Mucosa of stomach (tissue), 1 donor: ENCODE results near the gene MAP7.

Experiments
- H3K27me3 ChIP-seq: one replicate; pipeline ENCODE4 v1.7.0; 2013; ENCODE audit warnings: mild to moderate bottlenecking, low read length; ENCODE audit not compliant: control insufficient read depth, insufficient read depth
- H3K36me3 ChIP-seq: one replicate; pipeline ENCODE4 v1.7.0; 2013; ENCODE audit warnings: low read length; ENCODE audit not compliant: control insufficient read depth, insufficient read depth
- H3K4me1 ChIP-seq: one replicate; pipeline ENCODE4 v1.7.0; 2013; ENCODE audit warnings: mild to moderate bottlenecking, low read length; ENCODE audit not compliant: control insufficient read depth, insufficient read depth
- H3K4me3 ChIP-seq: one replicate; pipeline ENCODE4 v1.7.0; 2013; ENCODE audit warnings: low read length
- H3K9ac ChIP-seq: one replicate; pipeline ENCODE4 v1.7.0; 2013; ENCODE audit warnings: mild to moderate bottlenecking, low read length, moderate library complexity
- H3K9me3 ChIP-seq: one replicate; pipeline ENCODE4 v1.7.0; 2013; ENCODE audit warnings: mild to moderate bottlenecking, low read length, moderate library complexity; ENCODE audit not compliant: control insufficient read depth
- donor health status: Pancreatic carcinoma.

Gene MAP7

GRCh38 chr6:136343275-136343674 lies 206.9 kb downstream of the MAP7 start:
- H3K4me1 ChIP-seq, result no peaks in the 10 kb centered on the region
- peaks cover 5% of the 10 kb centered on the region for H3K36me3 ChIP-seq
- no peak overlapping the region for H3K9ac ChIP-seq
- no peaks in the 10 kb centered on the region for H3K9me3 ChIP-seq
- no peak overlapping the region for H3K4me3 ChIP-seq
- H3K27me3 ChIP-seq, result no peaks in the 10 kb centered on the region

- H3K4me1 ChIP-seq, result no peaks in the 10 kb centered on the region
- no peak overlapping the region for H3K4me3 ChIP-seq
- H3K27me3 ChIP-seq, result no peaks in the 10 kb centered on the region
- H3K9ac ChIP-seq, result no peak overlapping the region
- peaks cover 5% of the 10 kb centered on the region for H3K36me3 ChIP-seq
- no peaks in the 10 kb centered on the region for H3K9me3 ChIP-seq
Observed at GRCh38 chr6:136341967-136342366, 208.3 kb downstream of the MAP7 start.

- no peaks in the 10 kb centered on the region for H3K9me3 ChIP-seq
- no peak overlapping the region for H3K4me3 ChIP-seq
- H3K9ac ChIP-seq, result no peak overlapping the region
- no peaks in the 10 kb centered on the region for H3K27me3 ChIP-seq
- no peaks in the 10 kb centered on the region for H3K4me1 ChIP-seq
- peaks cover 5% of the 10 kb centered on the region for H3K36me3 ChIP-seq
Observed at GRCh38 chr6:136341367-136341766, 208.9 kb downstream of the MAP7 start.

GRCh38 chr6:136338486-136338885 lies 211.7 kb downstream of the MAP7 start:
- H3K9ac ChIP-seq, result no peak overlapping the region
- no peaks in the 10 kb centered on the region for H3K9me3 ChIP-seq
- H3K27me3 ChIP-seq, result no peaks in the 10 kb centered on the region
- no peaks in the 10 kb centered on the region for H3K36me3 ChIP-seq
- H3K4me1 ChIP-seq, result peaks cover 8% of the 10 kb centered on the region
- H3K4me3 ChIP-seq, result no peak overlapping the region

- no peaks in the 10 kb centered on the region for H3K36me3 ChIP-seq
- no peaks in the 10 kb centered on the region for H3K9me3 ChIP-seq
- H3K9ac ChIP-seq, result no peak overlapping the region
- H3K4me3 ChIP-seq, result no peak overlapping the region
- H3K4me1 ChIP-seq, result peaks cover 8% of the 10 kb centered on the region
- no peaks in the 10 kb centered on the region for H3K27me3 ChIP-seq
Observed at GRCh38 chr6:136337606-136338005, 212.6 kb downstream of the MAP7 start.

DNA sequence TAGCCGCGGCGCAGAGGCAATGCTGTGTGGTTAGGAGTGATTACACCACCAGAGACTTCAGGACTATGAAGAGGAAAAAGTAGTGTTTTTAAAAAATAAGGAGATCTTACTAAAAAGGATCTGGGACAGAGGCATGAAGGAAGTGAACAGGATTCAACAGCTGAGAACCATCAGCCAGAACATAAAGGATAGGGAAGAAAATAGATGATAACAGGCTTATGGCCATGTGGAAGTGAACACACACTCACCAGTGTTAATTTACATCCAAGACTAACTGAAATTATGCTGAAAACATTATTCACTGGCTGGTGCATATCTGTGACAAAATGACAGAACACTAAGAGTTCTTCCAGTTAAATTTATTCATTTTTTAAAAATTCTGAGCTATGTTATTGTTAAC lies 213.1 kb downstream of the MAP7 start:
- Histone ChIP-seq H3K9ac (no peak overlapping the region), H3K27me3 (no peaks in the 10 kb centered on the region), H3K4me1 (peaks cover 8% of the 10 kb centered on the region), H3K36me3 (no peaks in the 10 kb centered on the region), H3K4me3 (no peak overlapping the region), H3K9me3 (no peaks in the 10 kb centered on the region)

GRCh38 chr6:136335736-136336363 lies 214.4 kb downstream of the MAP7 start:
- Histone ChIP-seq H3K27me3 (no peaks in the 10 kb centered on the region), H3K36me3 (no peaks in the 10 kb centered on the region), H3K9ac (no peak overlapping the region)

GRCh38 chr6:136334853-136335252 lies 215.4 kb downstream of the MAP7 start:
- peaks cover 8% of the 10 kb centered on the region for H3K4me1 ChIP-seq
- no peak overlapping the region for H3K4me3 ChIP-seq
- H3K36me3 ChIP-seq, result no peaks in the 10 kb centered on the region
- H3K9ac ChIP-seq, result no peak overlapping the region
- no peaks in the 10 kb centered on the region for H3K27me3 ChIP-seq
- no peaks in the 10 kb centered on the region for H3K9me3 ChIP-seq

More at GRCh38 chr6:136335736-136336363, 214.4 kb downstream of the MAP7 start:
- H3K9me3 ChIP-seq, result no peaks in the 10 kb centered on the region
- peaks cover 8% of the 10 kb centered on the region for H3K4me1 ChIP-seq
- no peak overlapping the region for H3K4me3 ChIP-seq

- no peak overlapping the region for H3K9ac ChIP-seq
- no peaks in the 10 kb centered on the region for H3K36me3 ChIP-seq
- H3K4me1 ChIP-seq, result peaks cover 8% of the 10 kb centered on the region
- H3K27me3 ChIP-seq, result no peaks in the 10 kb centered on the region
- no peak overlapping the region for H3K4me3 ChIP-seq
- H3K9me3 ChIP-seq, result no peaks in the 10 kb centered on the region
Observed at GRCh38 chr6:136334465-136334846, 215.8 kb downstream of the MAP7 start.

- Histone ChIP-seq H3K36me3 (no peaks in the 10 kb centered on the region), H3K4me3 (no peak overlapping the region), H3K9me3 (no peaks in the 10 kb centered on the region), H3K27me3 (no peaks in the 10 kb centered on the region), H3K9ac (no peak overlapping the region), H3K4me1 (peaks cover 8% of the 10 kb centered on the region)
Observed at GRCh38 chr6:136333824-136334464, 216.3 kb downstream of the MAP7 start.

GRCh38 chr6:136331461-136331860 lies 218.8 kb downstream of the MAP7 start:
- Histone ChIP-seq H3K36me3 (no peaks in the 10 kb centered on the region), H3K9ac (no peak overlapping the region), H3K4me3 (no peak overlapping the region), H3K9me3 (no peaks in the 10 kb centered on the region), H3K4me1 (peaks cover 8% of the 10 kb centered on the region), H3K27me3 (no peaks in the 10 kb centered on the region)

DNA sequence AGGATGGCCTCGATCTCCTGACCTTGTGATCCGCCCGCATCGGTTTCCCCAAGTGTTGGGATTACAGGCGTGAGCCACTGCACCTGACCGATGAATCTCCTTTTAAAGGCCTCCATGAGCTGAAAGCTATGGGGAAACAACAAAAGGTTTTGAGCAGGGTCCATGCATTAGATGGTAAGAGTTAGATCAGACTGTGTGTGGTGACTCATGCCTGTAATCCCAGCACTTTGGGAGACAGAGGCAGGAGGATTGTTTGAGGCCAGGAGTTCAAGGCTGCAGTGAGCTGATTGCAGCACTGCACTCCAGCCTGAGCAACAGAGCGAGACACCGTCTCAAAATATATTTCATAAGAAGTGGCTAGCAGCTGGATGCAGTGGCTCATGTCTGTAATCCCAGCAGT lies 219.6 kb downstream of the MAP7 start:
- H3K27me3 ChIP-seq, result no peaks in the 10 kb centered on the region
- H3K9me3 ChIP-seq, result no peaks in the 10 kb centered on the region
- peaks cover 8% of the 10 kb centered on the region for H3K4me1 ChIP-seq
- H3K4me3 ChIP-seq, result no peak overlapping the region
- no peaks in the 10 kb centered on the region for H3K36me3 ChIP-seq
- H3K9ac ChIP-seq, result no peak overlapping the region
